GM19438 (cell line): ENCODE measurements around the gene NCAPD2.
"Not testable (repeated sequence)": the region's sequence is repeated elsewhere in the genome, so short reads cannot be mapped to it uniquely, and the experiment has no call there.

ENCODE experiments used
- ATAC-seq: cut with Tn5 transposase; IDR thresholded peaks from one replicate; pipeline ENCODE4 v1.9.1; 2021; ENCODE audit warnings: low read depth; ENCODE audit not compliant: unreplicated experiment

Gene NCAPD2

GRCh38 chr12:6489449-6489848 is 4.5 kb upstream of the NCAPD2 start:
- no peak for ATAC-seq

GRCh38 chr12:6490673-6491072 is 3.2 kb upstream of the NCAPD2 start:
- ATAC-seq = not testable (repeated sequence)

- ATAC-seq = peak; percentile 66
These were observed 935 bp upstream of the NCAPD2 start, which contains the start of gene MRPL51 for GRCh38 chr12:6492838-6493496. TSS of gene MRPL51 (minus strand) at chr12:6493262. CDS start at chr12:6493136, 126 bp downstream.

GRCh38 chr12:6494258-6494743 is 399 bp downstream of the NCAPD2 start:
- ATAC-seq = no peak

GRCh38 chr12:6494968-6495367 is 1.1 kb downstream of the NCAPD2 start:
- no peak for ATAC-seq

- ATAC-seq = not testable (repeated sequence)
These were observed 3.4 kb downstream of the NCAPD2 start for GRCh38 chr12:6497291-6497690.

GRCh38 chr12:6500466-6500865 is 6.6 kb downstream of the NCAPD2 start:
- ATAC-seq = no peak

GRCh38 chr12:6507102-6507998 is 13.4 kb downstream of the NCAPD2 start:
- no peak for ATAC-seq

- no peak for ATAC-seq
These were observed 14.2 kb downstream of the NCAPD2 start for GRCh38 chr12:6508087-6508486.

GRCh38 chr12:6520186-6520585 is 26.3 kb downstream of the NCAPD2 start:
- ATAC-seq = no peak

- no peak for ATAC-seq
These were observed 28.3 kb downstream of the NCAPD2 start for GRCh38 chr12:6522193-6522592.

GRCh38 chr12:6523708-6524107 is 29.8 kb downstream of the NCAPD2 start:
- ATAC-seq = no peak

- no peak for ATAC-seq
These were observed 30.7 kb downstream of the NCAPD2 start for GRCh38 chr12:6524648-6525047.

- no peak for ATAC-seq
These were observed 32.3 kb downstream of the NCAPD2 start for GRCh38 chr12:6526201-6526600.

GRCh38 chr12:6526766-6527525 is 33.0 kb downstream of the NCAPD2 start:
- ATAC-seq = no peak

- ATAC-seq = no peak
These were observed 33.8 kb downstream of the NCAPD2 start for GRCh38 chr12:6527711-6528110.

- ATAC-seq = no peak
These were observed 34.8 kb downstream of the NCAPD2 start for GRCh38 chr12:6528539-6529235.

GRCh38 chr12:6529291-6529737 is 35.4 kb downstream of the NCAPD2 start:
- ATAC-seq = no peak

- no peak for ATAC-seq
These were observed 36.8 kb downstream of the NCAPD2 start for GRCh38 chr12:6530576-6531260.
